Activated CD4-positive, alpha-beta T cell treated with anti-CD3 and anti-CD28 coated beads, Interleukin-2, amount 50 U/mL, for 4 hours (primary cell): ENCODE results near the gene RSPH9.
A peak's percentile ranks its signal among the peaks of the same experiment; 100 is the strongest.

Experiments used
- DNase-seq, 2 experiments: peaks; one replicate each; pipeline ENCODE4 v3.0.0-alpha.2; 2020

The RSPH9 gene

GRCh38 chr6:43669050-43669921 lies 24.4 kb downstream of the RSPH9 start:
- DNase-seq: no peak

- no peak for DNase-seq
Measured at GRCh38 chr6:43669922-43670622, 25.2 kb downstream of the RSPH9 start.

- no peak for DNase-seq
Measured at GRCh38 chr6:43670623-43670986, 25.8 kb downstream of the RSPH9 start.

DNA sequence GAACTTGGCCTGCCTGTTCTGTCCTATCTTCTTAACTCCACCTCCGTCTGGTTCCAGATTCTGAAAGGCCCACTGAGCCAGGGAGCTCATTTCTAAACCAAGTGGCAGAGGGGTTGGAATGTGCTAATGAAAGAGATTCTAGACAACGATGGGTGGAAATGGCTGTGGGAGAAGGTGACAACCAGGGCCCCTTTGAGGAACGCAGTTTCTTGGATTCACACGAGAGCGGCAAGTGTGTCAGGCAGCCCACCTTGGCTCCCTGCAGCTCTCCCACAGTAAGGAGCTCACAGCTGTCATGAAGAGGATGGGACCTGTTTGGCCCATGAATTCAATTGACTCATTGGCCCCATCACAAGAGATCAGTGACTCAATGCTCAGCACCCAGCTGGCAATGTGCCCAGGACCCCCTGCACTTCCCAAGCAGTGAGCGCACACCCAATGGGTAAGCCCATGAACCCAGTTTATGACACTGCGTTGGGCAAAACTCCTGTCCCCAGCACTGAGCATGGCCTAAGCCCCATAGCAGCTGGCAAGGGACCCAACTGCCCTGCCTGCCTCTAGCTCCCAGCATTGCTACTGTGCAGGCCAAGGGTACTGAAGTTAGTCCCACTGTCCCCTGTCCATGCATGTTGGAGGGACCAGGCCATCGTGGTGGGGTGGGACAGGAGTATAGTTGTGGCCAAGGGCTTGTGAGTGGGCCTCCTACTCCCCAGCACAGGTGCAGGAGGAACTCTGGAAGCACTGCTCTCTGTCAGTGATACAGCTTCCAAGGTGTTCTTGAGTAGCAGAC lies 26.4 kb downstream of the RSPH9 start:
- no peak for DNase-seq

- DNase-seq: no peak
Measured at GRCh38 chr6:43671801-43672690, 27.2 kb downstream of the RSPH9 start.

GRCh38 chr6:43673444-43674084 lies 28.7 kb downstream of the RSPH9 start:
- DNase-seq: no peak

- no peak for DNase-seq
Measured at GRCh38 chr6:43674291-43674690, 29.5 kb downstream of the RSPH9 start.

GRCh38 chr6:43674921-43675320 lies 30.1 kb downstream of the RSPH9 start:
- DNase-seq: no peak

GRCh38 chr6:43676962-43677606 lies 32.2 kb downstream of the RSPH9 start:
- DNase-seq: no peak

GRCh38 chr6:43677759-43678158 lies 32.9 kb downstream of the RSPH9 start:
- DNase-seq: no peak

- no peak for DNase-seq
Measured at GRCh38 chr6:43678341-43678740, 33.5 kb downstream of the RSPH9 start.

DNA sequence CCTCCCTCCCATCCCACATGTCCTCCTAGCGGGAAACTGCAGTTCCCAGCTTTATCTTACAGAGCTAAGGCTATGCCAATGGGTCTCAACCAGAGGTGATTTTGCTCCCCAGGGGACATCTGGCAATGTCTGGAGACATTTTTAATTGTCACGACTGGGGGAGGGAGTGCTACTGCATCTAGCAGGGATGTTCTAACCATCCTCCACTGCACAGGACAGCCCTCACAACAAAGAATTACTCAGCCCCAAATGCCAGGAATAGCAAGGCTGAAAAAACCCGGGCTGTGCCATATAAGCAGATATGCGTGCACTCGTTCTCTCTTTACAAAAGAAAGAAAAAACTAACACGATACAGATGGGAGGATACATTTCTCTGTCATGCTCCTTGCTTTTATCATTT lies 34.2 kb downstream of the RSPH9 start:
- no peak for DNase-seq

- no peak for DNase-seq
Measured at GRCh38 chr6:43680308-43681200, 35.7 kb downstream of the RSPH9 start.

GRCh38 chr6:43681303-43681702 lies 36.5 kb downstream of the RSPH9 start:
- no peak for DNase-seq

DNA sequence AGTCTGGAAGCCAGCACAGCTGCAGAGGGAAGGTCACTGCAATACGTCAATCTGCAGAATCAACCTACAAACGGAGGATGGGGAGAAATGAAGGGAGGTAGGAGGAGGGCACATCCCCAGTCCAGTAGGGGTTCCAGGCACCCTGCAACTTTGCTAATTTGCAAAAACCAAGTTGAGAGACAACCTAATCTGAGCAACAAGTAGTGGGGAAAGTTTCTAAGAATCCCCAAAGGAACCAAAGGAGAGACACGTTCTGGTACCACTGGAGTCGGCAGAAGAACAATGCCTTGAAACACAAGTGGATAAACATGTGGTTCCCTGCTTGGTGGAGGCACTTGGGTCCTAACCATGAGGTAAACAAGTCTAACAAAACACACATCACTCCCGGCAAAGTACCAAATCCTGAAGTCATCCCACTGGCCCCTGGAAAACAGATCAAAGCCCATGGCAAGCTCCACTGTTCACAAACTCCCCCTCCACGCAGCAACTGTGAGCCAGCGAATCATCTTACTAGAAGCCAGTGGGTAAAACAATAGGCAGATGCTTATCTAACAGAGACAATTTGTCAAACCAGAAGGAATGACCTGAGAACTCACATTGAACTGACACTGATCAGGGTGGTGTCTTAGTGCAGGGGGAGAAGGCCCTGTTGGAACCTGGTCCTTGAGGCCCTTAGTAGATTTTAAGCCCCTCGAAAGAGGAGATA lies 38.0 kb downstream of the RSPH9 start:
- no peak for DNase-seq

DNA sequence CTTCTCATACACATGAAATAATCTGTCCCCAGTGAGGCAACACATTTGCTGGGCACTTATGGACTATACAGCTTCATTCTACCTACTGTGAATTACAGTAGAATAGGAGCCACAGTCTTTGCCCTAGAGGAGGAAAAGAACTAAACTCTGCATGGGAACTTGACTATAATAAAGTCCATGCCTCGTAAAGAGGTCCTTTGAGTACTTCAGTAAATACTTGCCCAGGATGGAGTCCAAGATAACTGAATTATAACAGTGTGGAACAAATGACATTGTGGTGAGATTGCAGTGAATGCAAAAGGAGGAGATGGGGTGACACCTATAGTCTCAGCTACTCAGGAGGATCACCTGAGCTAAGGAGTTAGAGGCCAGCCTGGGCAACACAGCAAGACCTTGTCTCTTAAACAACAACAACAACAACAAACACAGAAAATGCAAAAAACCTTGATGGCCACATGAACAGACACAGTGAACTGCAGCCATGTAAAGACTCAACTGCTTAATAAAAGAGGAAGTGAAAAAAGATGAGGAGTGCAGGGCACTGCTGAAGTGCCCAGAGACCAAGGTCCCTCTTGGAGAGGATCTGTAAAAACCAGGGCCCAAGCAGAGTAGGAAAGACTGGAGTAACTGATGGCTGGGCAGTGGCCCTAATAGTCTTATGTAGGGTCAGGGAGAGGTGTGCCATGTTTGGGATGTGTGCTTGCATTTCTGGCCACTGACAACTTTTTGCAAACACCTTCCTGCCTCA lies 39.0 kb downstream of the RSPH9 start:
- no peak for DNase-seq

DNA sequence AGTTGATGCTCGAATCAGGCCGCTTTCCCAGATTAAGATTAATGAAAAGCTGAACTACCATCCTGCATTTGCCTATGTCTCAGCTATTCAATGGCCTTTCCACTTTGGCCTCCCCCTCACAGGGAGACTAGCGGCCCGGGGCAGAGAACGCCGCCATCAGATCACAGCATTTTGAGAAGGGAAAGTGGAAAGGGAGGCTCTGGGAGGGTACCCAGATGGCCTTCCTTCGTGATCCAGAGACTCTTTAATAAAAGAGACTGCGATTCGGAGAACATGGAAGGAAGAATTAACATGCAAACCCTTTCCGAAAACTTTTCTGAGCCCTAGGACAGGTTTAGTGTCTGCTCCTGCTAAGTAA lies 42.2 kb downstream of the RSPH9 start:
- DNase-seq: no peak

- peak; percentile 61 to 65 for DNase-seq
Measured at GRCh38 chr6:43687437-43688347, 42.9 kb downstream of the RSPH9 start, which contains the start of gene MRPS18A. MRPS18A (minus strand) TSS chr6:43687791; CDS start chr6:43687779, 12 bp downstream.
